ENCODE results near the gene OBP2B.
"Not testable (repeated sequence)": the region's sequence is repeated elsewhere in the genome, so short reads cannot be mapped to it uniquely, and the experiment has no call there.

OBP2B gene

GRCh38 chr9:133201424-133202144, 7.5 kb downstream of the OBP2B start:
- DNase-seq (ENCODE audit: low read depth): no peak

GRCh38 chr9:133200631-133201030, 8.4 kb downstream of the OBP2B start:
- DNase-seq (ENCODE audit: low read depth): no peak

- DNase-seq (ENCODE audit: low read depth): no peak
These were observed 9.3 kb downstream of the OBP2B start for GRCh38 chr9:133199648-133200321.

- no peak for DNase-seq (ENCODE audit: low read depth)
These were observed 14.0 kb downstream of the OBP2B start for GRCh38 chr9:133195029-133195428.

GRCh38 chr9:133194597-133194996, 14.5 kb downstream of the OBP2B start:
- no peak for DNase-seq (ENCODE audit: low read depth)

- no peak for DNase-seq (ENCODE audit: low read depth)
These were observed 17.1 kb downstream of the OBP2B start for GRCh38 chr9:133191989-133192388.

GRCh38 chr9:133189826-133190225, 19.2 kb downstream of the OBP2B start:
- DNase-seq (ENCODE audit: low read depth): no peak

GRCh38 chr9:133188843-133189180, 20.2 kb downstream of the OBP2B start:
- DNase-seq (ENCODE audit: low read depth): no peak

- DNase-seq (ENCODE audit: low read depth): no peak
These were observed 20.8 kb downstream of the OBP2B start for GRCh38 chr9:133188006-133188842.

- no peak for DNase-seq (ENCODE audit: low read depth)
These were observed 21.5 kb downstream of the OBP2B start for GRCh38 chr9:133187561-133188005.

- no peak for DNase-seq (ENCODE audit: low read depth)
These were observed 22.3 kb downstream of the OBP2B start for GRCh38 chr9:133186736-133187135.

GRCh38 chr9:133184971-133185370, 24.1 kb downstream of the OBP2B start:
- no peak for DNase-seq (ENCODE audit: low read depth)

- no peak for DNase-seq (ENCODE audit: low read depth)
These were observed 26.9 kb downstream of the OBP2B start for GRCh38 chr9:133182151-133182550.

- DNase-seq (ENCODE audit: low read depth): no peak
These were observed 27.5 kb downstream of the OBP2B start for GRCh38 chr9:133181561-133181960.

GRCh38 chr9:133180953-133181352, 28.1 kb downstream of the OBP2B start:
- DNase-seq (ENCODE audit: low read depth): no peak

GRCh38 chr9:133173056-133173455, 36.0 kb downstream of the OBP2B start:
- no peak for DNase-seq (ENCODE audit: low read depth)

GRCh38 chr9:133171161-133171961, 37.7 kb downstream of the OBP2B start:
- no peak for DNase-seq (ENCODE audit: low read depth)

- DNase-seq (ENCODE audit: low read depth): no peak
These were observed 38.3 kb downstream of the OBP2B start for GRCh38 chr9:133170716-133171115.

GRCh38 chr9:133169687-133170086, 39.4 kb downstream of the OBP2B start:
- not testable (repeated sequence) for DNase-seq (ENCODE audit: low read depth)

- no peak for DNase-seq (ENCODE audit: low read depth)
These were observed 39.9 kb downstream of the OBP2B start for GRCh38 chr9:133169102-133169501.

GRCh38 chr9:133168432-133168831, 40.6 kb downstream of the OBP2B start:
- no peak for DNase-seq (ENCODE audit: low read depth)

GRCh38 chr9:133167769-133168168, 41.3 kb downstream of the OBP2B start:
- no peak for DNase-seq (ENCODE audit: low read depth)

All from stimulated activated CD8-positive, alpha-beta memory T cell treated with anti-CD3 and anti-CD28 coated beads, Interleukin-15, amount 100 ng/mL, for 24 hours (primary cell).